NCI-H524 (cell line): Measurements from ENCODE around the gene CASP1.
"Not testable (repeated sequence)": the region's sequence is repeated elsewhere in the genome, so short reads cannot be mapped to it uniquely, and the experiment has no call there.

Experiments
- DNase-seq, 2 experiments: peaks; one replicate each; lab custom pipeline; 2025; lab: John Stamatoyannopoulos, UW

The CASP1 gene

GRCh38 chr11:105034813-105035620, at the start of gene CASP1:
TSS of gene CASP1 (minus strand) at chr11:105035144. CDS start at chr11:105035113, 31 bp downstream.
- no peak for DNase-seq

GRCh38 chr11:105081412-105082150, 46.6 kb upstream of the CASP1 start:
- no peak for DNase-seq

- not testable (repeated sequence) for DNase-seq
Observed at GRCh38 chr11:105080171-105080906, 45.4 kb upstream of the CASP1 start.

GRCh38 chr11:105078283-105078682, 43.3 kb upstream of the CASP1 start:
- no peak for DNase-seq

- not testable (repeated sequence) for DNase-seq
Observed at GRCh38 chr11:105077141-105077790, 42.3 kb upstream of the CASP1 start.

- DNase-seq: no peak
Observed at GRCh38 chr11:105074166-105074530, 39.2 kb upstream of the CASP1 start.

- DNase-seq: no peak
Observed at GRCh38 chr11:105073456-105074165, 38.7 kb upstream of the CASP1 start.

GRCh38 chr11:105072080-105072479, 37.1 kb upstream of the CASP1 start:
- DNase-seq: not testable (repeated sequence)

- DNase-seq: no peak
Observed at GRCh38 chr11:105071089-105071732, 36.3 kb upstream of the CASP1 start.

GRCh38 chr11:105070306-105070705, 35.4 kb upstream of the CASP1 start:
- no peak for DNase-seq

- DNase-seq: not testable (repeated sequence)
Observed at GRCh38 chr11:105069749-105070148, 34.8 kb upstream of the CASP1 start.

- not testable (repeated sequence) for DNase-seq
Observed at GRCh38 chr11:105063245-105063941, 28.4 kb upstream of the CASP1 start.

GRCh38 chr11:105057432-105057831, 22.5 kb upstream of the CASP1 start:
- no peak for DNase-seq

- DNase-seq: no peak
Observed at GRCh38 chr11:105056446-105056845, 21.5 kb upstream of the CASP1 start.

- DNase-seq: no peak
Observed at GRCh38 chr11:105054723-105055493, 20.0 kb upstream of the CASP1 start.

- no peak for DNase-seq
Observed at GRCh38 chr11:105052487-105052886, 17.5 kb upstream of the CASP1 start.

- no peak for DNase-seq
Observed at GRCh38 chr11:105051559-105051958, 16.6 kb upstream of the CASP1 start.

GRCh38 chr11:105049481-105049880, 14.5 kb upstream of the CASP1 start:
- no peak for DNase-seq

GRCh38 chr11:105046898-105047579, 12.1 kb upstream of the CASP1 start:
- DNase-seq: no peak
